NCI-H510A treated with DMSO at 0.1 percent for 48 hours (cell line): ENCODE data around the gene TMC5.
"Not testable (repeated sequence)": the region's sequence is repeated elsewhere in the genome, so short reads cannot be mapped to it uniquely, and the experiment has no call there.

Source experiments
- DNase-seq: peaks from one replicate; lab custom pipeline; 2025; lab: John Stamatoyannopoulos, UW

Gene TMC5

GRCh38 chr16:19543278-19543996, 125.8 kb downstream of the TMC5 start:
- DNase-seq = not testable (repeated sequence)

DNA sequence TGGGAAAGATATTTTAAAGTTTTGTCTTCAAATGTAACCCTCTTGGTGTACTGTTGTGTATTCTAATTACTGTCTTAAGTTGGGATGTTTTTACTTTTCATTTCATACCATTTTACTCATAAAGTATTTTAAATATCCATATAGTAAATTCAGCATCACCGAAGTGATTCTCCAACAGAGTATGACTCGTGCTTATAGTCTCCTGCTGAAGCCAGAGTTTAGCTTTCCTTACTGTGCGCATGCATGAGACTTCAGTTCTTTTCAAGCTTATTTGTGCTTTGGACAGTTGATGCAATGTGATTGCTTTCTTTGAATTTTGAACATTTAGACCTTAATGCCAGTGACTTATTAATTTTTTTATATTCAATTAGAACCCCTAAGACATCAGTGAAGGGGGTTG, 130.5 kb downstream of the TMC5 start:
- no peak for DNase-seq
